Non-pigmented ciliary epithelial cell (primary cell): Measurements from ENCODE around the gene BCL11A.

Source experiments
- DNase-seq: peaks from one replicate; pipeline ENCODE4 v3.0.0-alpha.2; 2010; ENCODE audit warnings: low read depth

Gene BCL11A

GRCh38 chr2:60406192-60406591, 147.3 kb downstream of the BCL11A start:
- DNase-seq = no peak

- DNase-seq = no peak
Measured at GRCh38 chr2:60405271-60405919, 148.1 kb downstream of the BCL11A start.
